ENCODE data around the gene RAVER2. TPM values are rescaled to one million over a fixed set of nuclear protein-coding genes. Genes with fewer than 3 reads are reported as not detected.
A peak's percentile ranks its signal among the peaks of the same experiment; 100 is the strongest.

The RAVER2 gene, protein sequence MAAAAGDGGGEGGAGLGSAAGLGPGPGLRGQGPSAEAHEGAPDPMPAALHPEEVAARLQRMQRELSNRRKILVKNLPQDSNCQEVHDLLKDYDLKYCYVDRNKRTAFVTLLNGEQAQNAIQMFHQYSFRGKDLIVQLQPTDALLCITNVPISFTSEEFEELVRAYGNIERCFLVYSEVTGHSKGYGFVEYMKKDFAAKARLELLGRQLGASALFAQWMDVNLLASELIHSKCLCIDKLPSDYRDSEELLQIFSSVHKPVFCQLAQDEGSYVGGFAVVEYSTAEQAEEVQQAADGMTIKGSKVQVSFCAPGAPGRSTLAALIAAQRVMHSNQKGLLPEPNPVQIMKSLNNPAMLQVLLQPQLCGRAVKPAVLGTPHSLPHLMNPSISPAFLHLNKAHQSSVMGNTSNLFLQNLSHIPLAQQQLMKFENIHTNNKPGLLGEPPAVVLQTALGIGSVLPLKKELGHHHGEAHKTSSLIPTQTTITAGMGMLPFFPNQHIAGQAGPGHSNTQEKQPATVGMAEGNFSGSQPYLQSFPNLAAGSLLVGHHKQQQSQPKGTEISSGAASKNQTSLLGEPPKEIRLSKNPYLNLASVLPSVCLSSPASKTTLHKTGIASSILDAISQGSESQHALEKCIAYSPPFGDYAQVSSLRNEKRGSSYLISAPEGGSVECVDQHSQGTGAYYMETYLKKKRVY
- total RNA-seq, result 10 to 100 TPM; 46.8 to 94.5 (median 71.0) TPM

DNA sequence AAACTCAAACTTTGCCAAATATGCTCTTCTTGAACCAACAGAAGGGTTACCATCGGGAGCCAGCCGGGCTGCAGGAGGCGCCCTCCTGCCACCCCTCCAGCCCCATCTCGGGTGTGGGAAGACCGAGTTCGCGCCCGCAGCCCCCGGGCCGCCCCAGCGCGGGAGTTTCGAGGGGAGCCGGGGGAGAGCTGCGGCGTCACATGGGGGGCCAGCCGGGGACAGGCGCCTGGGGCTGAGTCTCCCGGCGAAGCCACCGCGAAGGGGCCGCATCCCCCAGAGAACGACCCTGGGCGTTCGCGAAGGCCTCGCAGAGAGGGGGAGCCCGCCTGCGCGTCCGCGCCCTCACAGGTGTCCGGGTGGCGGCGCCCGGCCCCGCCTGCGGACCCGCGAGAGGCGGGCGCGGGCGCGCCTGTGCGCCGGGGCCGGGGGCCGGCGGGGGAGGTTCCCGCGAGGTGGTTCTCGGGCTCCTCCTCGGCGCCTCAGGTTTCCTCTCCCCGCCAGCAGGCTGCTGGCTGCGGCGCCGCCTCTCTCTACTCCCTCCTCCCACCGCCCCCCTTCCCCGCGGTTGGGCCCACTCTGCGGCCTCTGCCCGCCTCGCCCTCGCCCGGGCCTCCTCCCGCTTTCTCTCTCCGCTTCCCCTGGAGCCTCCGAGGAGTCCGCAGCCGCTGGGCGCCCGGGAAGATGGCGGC is at the start of gene RAVER2:
TSS of gene RAVER2 (plus strand) at position 584 of the 689 bp plus-strand sequence. CDS start at position 682, 98 bp downstream.
- peak; percentile 50 for TF ChIP-seq POLR2A (IDR thresholded peaks at IDR 0.05)
- peak in 1 of 3 donors; percentile 61 for TF ChIP-seq POLR2AphosphoS5 (IDR thresholded peaks at IDR 0.05)
- TF ChIP-seq, protein P1, sequence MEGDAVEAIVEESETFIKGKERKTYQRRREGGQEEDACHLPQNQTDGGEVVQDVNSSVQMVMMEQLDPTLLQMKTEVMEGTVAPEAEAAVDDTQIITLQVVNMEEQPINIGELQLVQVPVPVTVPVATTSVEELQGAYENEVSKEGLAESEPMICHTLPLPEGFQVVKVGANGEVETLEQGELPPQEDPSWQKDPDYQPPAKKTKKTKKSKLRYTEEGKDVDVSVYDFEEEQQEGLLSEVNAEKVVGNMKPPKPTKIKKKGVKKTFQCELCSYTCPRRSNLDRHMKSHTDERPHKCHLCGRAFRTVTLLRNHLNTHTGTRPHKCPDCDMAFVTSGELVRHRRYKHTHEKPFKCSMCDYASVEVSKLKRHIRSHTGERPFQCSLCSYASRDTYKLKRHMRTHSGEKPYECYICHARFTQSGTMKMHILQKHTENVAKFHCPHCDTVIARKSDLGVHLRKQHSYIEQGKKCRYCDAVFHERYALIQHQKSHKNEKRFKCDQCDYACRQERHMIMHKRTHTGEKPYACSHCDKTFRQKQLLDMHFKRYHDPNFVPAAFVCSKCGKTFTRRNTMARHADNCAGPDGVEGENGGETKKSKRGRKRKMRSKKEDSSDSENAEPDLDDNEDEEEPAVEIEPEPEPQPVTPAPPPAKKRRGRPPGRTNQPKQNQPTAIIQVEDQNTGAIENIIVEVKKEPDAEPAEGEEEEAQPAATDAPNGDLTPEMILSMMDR (IDR thresholded peaks at IDR 0.05), result peak; percentile 48 to 63 (median 54)
- TF ChIP-seq EP300 (IDR thresholded peaks at IDR 0.05; ENCODE audit: low read depth), result no peak
- Histone ChIP-seq H3K27ac (peak within 1 kb of the TSS; percentile 89 to 95 (median 94)), H3K9me3 (no peaks in the 10 kb centered on the region), H3K36me3 (no peaks in the 10 kb centered on the region), H3K4me3 (peak within 1 kb of the TSS; percentile 81 to 98 (median 84)), H3K27me3 (no peaks in the 10 kb centered on the region), H3K4me1 (peaks cover 0 to 40% (median 13%) of the 10 kb centered on the region in 4 donors)
- 0% methylated on average over 35 of the region's 76 CpGs; no CpG with 5 or more reads in 1 of the 2 donors for WGBS, 2 donors (ENCODE audit: low coverage in 1 of 2)
- in situ Hi-C loops (cut with MboI; ENCODE audit: low pct_ligation_motif_present in 1 of 4, low pct_unique_long_range_greater_than_20kb in 1 of 4, low sequenced_read_pairs in 3 of 4), result loop anchor here in 1 of 4 donors (10.0 kb wide), 1 partner anchor 70 kb away; no protein-coding TSS in a partner anchor
- intact Hi-C loops (cut with DNase I; ENCODE audit: low total_unique reads), result no loop called here
- DNase-seq, result peak; percentile 86

DNA sequence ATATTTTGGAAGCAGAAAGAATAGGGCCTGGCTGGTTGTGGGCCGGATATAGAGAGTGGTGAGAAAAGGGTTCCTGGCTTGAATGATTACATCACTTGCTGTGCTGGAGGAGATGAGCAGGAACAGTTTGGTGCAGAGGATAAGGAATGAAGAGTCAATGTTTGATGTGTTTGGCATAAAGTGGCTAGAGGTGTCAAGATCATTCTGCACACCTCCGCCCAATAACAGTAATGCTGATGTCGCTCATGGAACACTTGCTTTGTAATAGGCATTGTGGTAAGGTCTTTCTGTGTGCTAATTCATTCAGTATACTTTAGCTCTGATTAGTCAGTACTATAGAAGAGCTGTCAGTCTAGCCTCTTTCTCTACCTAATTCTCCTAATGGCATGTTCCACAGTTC is 48.0 kb upstream of the RAVER2 start:
- in situ Hi-C loops (cut with MboI; ENCODE audit: low pct_ligation_motif_present in 1 of 4, low pct_unique_long_range_greater_than_20kb in 1 of 4, low sequenced_read_pairs in 3 of 4), result loop anchor here in 3 of 4 donors (10.0 to 25.0 kb wide), 2 partner anchors 128 to 435 kb away; no protein-coding TSS in a partner anchor
- no peak for DNase-seq
- Histone ChIP-seq H3K36me3 (no peaks in the 10 kb centered on the region), H3K4me1 (no peaks in the 10 kb centered on the region), H3K27ac (no peak overlapping the region), H3K4me3 (no peak overlapping the region), H3K9me3 (no peaks in the 10 kb centered on the region), H3K27me3 (no peaks in the 10 kb centered on the region)
- intact Hi-C loops (cut with DNase I; ENCODE audit: low total_unique reads), result no loop called here
- TF ChIP-seq POLR2A (IDR thresholded peaks at IDR 0.05), result no peak
- TF ChIP-seq POLR2AphosphoS5 (IDR thresholded peaks at IDR 0.05), result no peak
- TF ChIP-seq, protein P1 (IDR thresholded peaks at IDR 0.05), result no peak
- TF ChIP-seq EP300 (IDR thresholded peaks at IDR 0.05; ENCODE audit: low read depth), result no peak
- WGBS, 2 donors (ENCODE audit: low coverage in 1 of 2), result 88 to 93% methylated on average over 1 to 3 of the region's 3 CpGs

DNA sequence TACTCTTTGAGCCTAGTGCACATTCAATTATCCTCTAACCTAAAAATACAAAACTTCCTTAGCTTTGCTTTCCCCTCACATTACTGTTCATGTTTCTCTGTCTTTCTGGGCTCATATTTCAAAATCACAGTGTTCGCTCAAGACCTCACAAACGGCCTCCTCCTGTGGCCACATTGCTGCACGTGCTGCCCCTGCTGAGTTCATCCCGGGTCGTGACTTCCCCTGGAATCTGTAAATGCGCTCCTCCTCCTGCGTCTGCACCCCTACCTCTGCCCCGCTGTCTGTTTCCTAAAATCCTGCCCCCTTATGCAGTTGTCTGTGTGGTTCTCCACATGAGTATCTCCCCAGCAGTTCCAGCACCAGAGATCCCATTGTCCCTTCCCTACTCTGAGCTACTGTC is 45.5 kb upstream of the RAVER2 start:
- Histone ChIP-seq H3K9me3 (no peaks in the 10 kb centered on the region), H3K4me3 (no peak overlapping the region), H3K27me3 (no peaks in the 10 kb centered on the region), H3K27ac (no peak overlapping the region), H3K4me1 (no peaks in the 10 kb centered on the region), H3K36me3 (no peaks in the 10 kb centered on the region)
- intact Hi-C loops (cut with DNase I; ENCODE audit: low total_unique reads), result no loop called here
- TF ChIP-seq, protein P1 (IDR thresholded peaks at IDR 0.05), result no peak
- no peak for TF ChIP-seq POLR2A (IDR thresholded peaks at IDR 0.05)
- no peak for TF ChIP-seq POLR2AphosphoS5 (IDR thresholded peaks at IDR 0.05)
- no peak for TF ChIP-seq EP300 (IDR thresholded peaks at IDR 0.05; ENCODE audit: low read depth)
- no peak for DNase-seq
- in situ Hi-C loops (cut with MboI; ENCODE audit: low pct_ligation_motif_present in 1 of 4, low pct_unique_long_range_greater_than_20kb in 1 of 4, low sequenced_read_pairs in 3 of 4), result loop anchor here in 3 of 4 donors (10.0 to 25.0 kb wide), 2 partner anchors 125 to 437 kb away; no protein-coding TSS in a partner anchor
- 76 to 83% methylated on average over 8 of the region's 8 CpGs for WGBS, 2 donors (ENCODE audit: low coverage in 1 of 2)
